ENCODE measurements around the gene ARPP21.
"Not testable (repeated sequence)": the region's sequence is repeated elsewhere in the genome, so short reads cannot be mapped to it uniquely, and the experiment has no call there.

Gene ARPP21

GRCh38 chr3:35789042-35789831, 149.9 kb downstream of the ARPP21 start:
- no peak for TF ChIP-seq CTCF (IDR thresholded peaks at IDR 0.05; ENCODE audit: low read length, missing control alignments)
- DNase-seq (ENCODE audit: low read depth), result no peak
- no peak overlapping the region for H3K4me3 ChIP-seq (replicated peaks; ENCODE audit: low read depth, low read length)

- no peak for DNase-seq (ENCODE audit: low read depth)
- no peak for TF ChIP-seq CTCF (IDR thresholded peaks at IDR 0.05; ENCODE audit: low read length, missing control alignments)
These were observed 151.4 kb downstream of the ARPP21 start for GRCh38 chr3:35790764-35791163.

GRCh38 chr3:35793667-35794066, 154.3 kb downstream of the ARPP21 start:
- TF ChIP-seq CTCF (IDR thresholded peaks at IDR 0.05; ENCODE audit: low read length, missing control alignments), result no peak
- DNase-seq (ENCODE audit: low read depth), result no peak
- no peak overlapping the region for H3K4me3 ChIP-seq (replicated peaks; ENCODE audit: low read depth, low read length)

More at GRCh38 chr3:35790764-35791163, 151.4 kb downstream of the ARPP21 start:
- H3K4me3 ChIP-seq (replicated peaks; ENCODE audit: low read depth, low read length), result no peak overlapping the region

GRCh38 chr3:35800960-35801459, 161.7 kb downstream of the ARPP21 start:
- DNase-seq (ENCODE audit: low read depth), result no peak
- H3K4me3 ChIP-seq (replicated peaks; ENCODE audit: low read depth, low read length), result no peak overlapping the region
- no peak for TF ChIP-seq CTCF (IDR thresholded peaks at IDR 0.05; ENCODE audit: low read length, missing control alignments)

- no peak overlapping the region for H3K4me3 ChIP-seq (replicated peaks; ENCODE audit: low read depth, low read length)
- TF ChIP-seq CTCF (IDR thresholded peaks at IDR 0.05; ENCODE audit: low read length, missing control alignments), result no peak
- DNase-seq (ENCODE audit: low read depth), result peak; percentile 67
These were observed 175.2 kb downstream of the ARPP21 start for GRCh38 chr3:35814531-35814930.

GRCh38 chr3:35815796-35816195, 176.5 kb downstream of the ARPP21 start:
- not testable (repeated sequence) for DNase-seq (ENCODE audit: low read depth); H3K4me3 ChIP-seq (replicated peaks; ENCODE audit: low read depth, low read length)

GRCh38 chr3:35817216-35817615, 177.9 kb downstream of the ARPP21 start:
- DNase-seq (ENCODE audit: low read depth), result no peak
- H3K4me3 ChIP-seq (replicated peaks; ENCODE audit: low read depth, low read length), result no peak overlapping the region
- no peak for TF ChIP-seq CTCF (IDR thresholded peaks at IDR 0.05; ENCODE audit: low read length, missing control alignments)
